Activated CD8-positive, alpha-beta T cell treated with anti-CD3 and anti-CD28 coated beads, Interleukin-2, amount 10 ng/mL, durations not matched to agents 7 days and 5 days (primary cell): Measurements from ENCODE around the gene KRT31. TPM values are rescaled to one million over a fixed set of nuclear protein-coding genes. Genes with fewer than 3 reads are reported as not detected.
"Not testable (repeated sequence)": the region's sequence is repeated elsewhere in the genome, so short reads cannot be mapped to it uniquely, and the experiment has no call there.

ENCODE experiments used
- ATAC-seq: fragments of 150-1000 bp; cut with Tn5 transposase; one replicate; pipeline ENCODE4 v1.10.0; 2021; ENCODE audit warnings: moderate library complexity
- CTCF ChIA-PET: fragments of 350-600 bp; sonication (Branson Sonifier 250); formaldehyde crosslinking; loops from one replicate; lab custom pipeline; 2021; ENCODE audit warnings: antibody characterized with exemption; lab: Charles Lee
- POLR2A ChIA-PET: fragments of 350-600 bp; sonication (Branson Sonifier 250); formaldehyde crosslinking; loops from one replicate; lab custom pipeline; 2021; ENCODE audit warnings: antibody characterized with exemption; lab: Charles Lee
- DNase-seq: peaks from one replicate; pipeline ENCODE4 v3.0.0-alpha.2; 2020
- H3K27ac Mint-ChIP-seq: one replicate; pipeline ENCODE4 v1.8.0; 2021; ENCODE audit warnings: mild to moderate bottlenecking, mixed read lengths
- H3K27me3 Mint-ChIP-seq: one replicate; pipeline ENCODE4 v1.8.0; 2021; ENCODE audit warnings: low read depth, mixed read lengths
- H3K36me3 Mint-ChIP-seq: one replicate; pipeline ENCODE4 v1.8.0; 2021; ENCODE audit warnings: low read depth, mixed read lengths
- H3K4me1 Mint-ChIP-seq: one replicate; pipeline ENCODE4 v1.8.0; 2021; ENCODE audit warnings: low read depth, mixed read lengths
- H3K4me3 Mint-ChIP-seq: one replicate; pipeline ENCODE4 v1.8.0; 2021; ENCODE audit warnings: mild to moderate bottlenecking, mixed read lengths
- H3K9me3 Mint-ChIP-seq: one replicate; pipeline ENCODE4 v1.8.0; 2022; ENCODE audit warnings: mixed read lengths; ENCODE audit not compliant: insufficient read depth
- total RNA-seq, 2 experiments: library from RNA; stranded (reverse); gene quantifications; one replicate each; pipeline ENCODE4 v1.2.3, GENCODE V29; 2021

The KRT31 gene
- total RNA-seq, 2 experiments from 2014 or later = not detected

DNA sequence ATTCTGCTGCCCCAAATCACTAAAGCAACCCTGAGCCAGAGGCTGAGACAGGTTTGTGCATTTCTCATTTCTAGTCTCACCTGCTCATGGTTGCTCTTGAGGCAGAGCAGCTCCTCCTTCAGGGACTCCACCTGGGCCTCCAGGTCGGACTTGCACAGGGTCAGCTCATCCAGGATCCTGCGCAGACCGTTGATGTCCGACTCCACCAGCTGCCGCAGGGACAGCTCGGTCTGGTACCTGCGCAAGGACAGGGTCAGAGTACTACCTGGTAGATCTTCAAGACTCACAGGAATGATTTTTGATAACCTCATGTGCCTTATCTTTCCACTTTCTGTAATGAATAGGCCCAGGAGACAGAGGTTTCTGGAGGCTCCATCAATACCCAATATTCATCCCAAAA, 1.1 kb downstream of the KRT31 start:
- no peak for DNase-seq
- Mint-ChIP-seq H3K27me3 (peaks cover 2% of the 10 kb centered on the region), H3K36me3 (no peaks in the 10 kb centered on the region), H3K4me3 (no peak overlapping the region), H3K9me3 (no peaks in the 10 kb centered on the region), H3K27ac (no peak overlapping the region), H3K4me1 (no peaks in the 10 kb centered on the region)
- ChIA-PET CTCF (no interaction called here), POLR2A (no interaction called here)
- ATAC-seq = no peak

DNA sequence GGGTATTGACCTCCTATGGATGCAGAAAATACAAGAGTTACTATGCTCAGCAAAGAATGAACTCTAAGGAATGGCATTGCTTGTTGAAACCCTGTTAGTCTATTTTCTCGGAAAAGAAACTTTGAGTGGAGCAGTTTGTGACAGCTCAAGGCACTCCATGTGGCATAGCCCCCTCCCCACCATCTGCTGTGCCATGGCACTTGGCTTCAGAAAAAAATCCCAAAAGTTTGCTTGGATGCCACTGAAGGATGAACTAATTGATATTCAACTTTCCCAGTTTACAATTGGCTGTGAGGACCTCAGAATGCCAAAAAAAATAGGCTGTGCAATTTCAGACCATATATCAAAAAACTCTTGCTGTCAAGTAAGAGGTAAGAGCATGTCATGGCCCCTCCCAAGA, 1.8 kb downstream of the KRT31 start:
- Mint-ChIP-seq H3K27me3 (peaks cover 2% of the 10 kb centered on the region), H3K9me3 (no peaks in the 10 kb centered on the region), H3K36me3 (no peaks in the 10 kb centered on the region), H3K27ac (no peak overlapping the region), H3K4me3 (no peak overlapping the region), H3K4me1 (no peaks in the 10 kb centered on the region)
- CTCF ChIA-PET = no interaction called here
- ATAC-seq (no peak), DNase-seq (no peak)
- POLR2A ChIA-PET = interaction anchor here (0.7 kb wide), 1 partner anchor 749 kb away, joined by 3 read pairs; no protein-coding TSS in a partner anchor

DNA sequence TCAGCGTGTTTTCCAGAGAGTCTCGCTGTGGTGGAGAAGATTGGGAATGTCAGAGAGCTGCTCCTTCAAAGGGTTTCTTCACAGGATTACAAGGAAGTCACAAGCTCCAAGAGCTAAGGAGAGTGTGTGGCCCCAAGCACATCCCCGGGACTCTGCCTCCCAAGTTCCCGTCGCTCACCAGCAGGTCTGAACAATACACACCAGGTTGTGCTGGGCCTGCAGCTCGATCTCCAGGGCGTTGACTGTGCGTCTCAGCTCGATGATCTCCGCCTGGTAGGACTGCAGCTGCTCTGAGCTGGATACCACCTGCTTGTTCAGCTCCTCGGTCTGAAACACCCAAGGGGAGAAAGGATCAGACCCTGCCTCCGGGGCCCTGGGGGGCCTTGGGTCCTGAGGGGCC, 2.4 kb downstream of the KRT31 start:
- CTCF ChIA-PET, H3K9me3 Mint-ChIP-seq, H3K4me3 Mint-ChIP-seq, H3K27me3 Mint-ChIP-seq, DNase-seq, ATAC-seq, H3K36me3 Mint-ChIP-seq, H3K27ac Mint-ChIP-seq, H3K4me1 Mint-ChIP-seq: not testable (repeated sequence)
- POLR2A ChIA-PET = interaction anchor here (0.7 kb wide), 1 partner anchor 748 kb away, joined by 3 read pairs; no protein-coding TSS in a partner anchor

DNA sequence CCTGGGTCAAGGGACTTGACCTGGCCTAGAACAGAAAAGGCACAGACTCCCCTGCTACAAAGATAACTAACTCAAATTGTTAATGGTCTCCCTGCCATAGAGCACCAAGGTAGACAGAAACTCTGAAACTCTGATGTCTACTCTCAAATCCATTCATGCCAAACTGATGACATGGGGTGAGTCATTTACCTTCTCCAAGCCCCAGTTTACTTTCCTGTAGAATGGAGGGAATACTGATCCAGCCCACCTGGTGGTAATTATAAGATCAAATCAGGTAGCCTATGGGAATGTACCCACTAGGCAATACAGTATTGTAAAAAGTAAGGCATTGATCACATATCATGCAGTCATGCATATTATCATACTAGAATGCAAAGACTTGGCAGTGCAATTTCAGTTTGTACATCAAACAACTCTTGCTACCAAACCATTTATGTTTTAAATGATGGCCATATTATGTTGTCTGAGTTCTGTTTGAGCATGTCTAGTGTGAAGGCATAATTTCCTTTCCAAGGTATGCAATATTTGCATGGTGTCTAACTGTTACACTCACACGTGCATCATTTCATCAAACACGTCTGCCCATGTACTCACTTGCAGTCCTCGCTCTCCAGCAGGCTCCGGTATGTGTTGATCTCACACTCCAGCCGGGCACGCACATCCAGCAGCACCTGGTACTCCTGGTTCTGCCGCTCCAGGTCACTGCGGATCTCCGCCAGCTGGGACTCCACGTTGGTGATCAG, 3.0 kb downstream of the KRT31 start:
- no peaks in the 10 kb centered on the region for H3K9me3 Mint-ChIP-seq

DNA sequence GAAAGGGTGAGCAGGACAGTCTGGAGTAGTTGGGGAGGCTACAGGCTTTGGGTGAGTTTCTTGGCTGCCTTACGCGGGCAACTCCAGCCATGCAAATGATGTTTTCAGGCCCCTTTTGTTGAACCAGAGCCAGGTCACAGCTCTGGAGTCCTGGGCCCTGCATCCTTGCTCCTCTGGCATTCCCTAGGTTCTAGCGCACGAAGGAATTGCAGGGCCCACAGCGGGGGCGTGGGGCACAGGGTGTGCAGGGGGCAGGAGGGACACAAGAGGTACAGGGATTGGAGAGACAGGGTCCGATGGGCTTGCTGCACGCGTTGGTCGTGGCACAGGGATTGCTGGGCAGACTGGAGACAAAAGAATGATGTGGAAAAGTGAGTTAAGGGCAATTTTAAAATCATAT, 3.6 kb downstream of the KRT31 start:
- H3K4me1 Mint-ChIP-seq = no peaks in the 10 kb centered on the region
- CTCF ChIA-PET = no interaction called here
- peaks cover 6% of the 10 kb centered on the region for H3K27me3 Mint-ChIP-seq
- POLR2A ChIA-PET = no interaction called here
- H3K4me3 Mint-ChIP-seq = no peak overlapping the region
- H3K9me3 Mint-ChIP-seq = no peaks in the 10 kb centered on the region
- ATAC-seq = no peak
- H3K27ac Mint-ChIP-seq = no peak overlapping the region
- no peaks in the 10 kb centered on the region for H3K36me3 Mint-ChIP-seq
- no peak for DNase-seq

More for the DNA sequence above, 3.0 kb downstream of the KRT31 start:
- Mint-ChIP-seq H3K27ac (no peak overlapping the region), H3K27me3 (peaks cover 4% of the 10 kb centered on the region), H3K36me3 (no peaks in the 10 kb centered on the region), H3K4me3 (no peak overlapping the region), H3K4me1 (no peaks in the 10 kb centered on the region)
- no peak for ATAC-seq
- ChIA-PET CTCF (no interaction called here), POLR2A (no interaction called here)
- DNase-seq = no peak

DNA sequence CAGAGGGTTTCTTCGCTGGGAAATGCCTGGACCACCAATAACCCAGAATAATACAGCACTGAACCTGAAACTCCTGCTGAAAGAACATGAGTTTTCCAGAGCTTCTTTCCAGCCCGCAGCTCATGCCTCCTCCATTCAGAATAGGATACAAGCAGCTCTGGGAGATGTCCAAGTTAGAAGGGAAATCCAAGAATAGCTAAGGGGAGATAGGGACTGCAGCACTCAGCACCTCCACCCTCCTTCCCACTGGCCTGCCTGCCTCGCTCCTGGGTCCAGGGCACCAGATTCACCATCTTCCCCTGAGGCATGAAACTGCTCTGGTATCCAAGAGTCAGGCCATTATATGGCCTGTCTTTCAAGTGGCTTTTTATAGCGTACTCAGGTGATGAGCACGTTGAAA, 4.1 kb downstream of the KRT31 start:
- Mint-ChIP-seq H3K4me1 (no peaks in the 10 kb centered on the region), H3K27ac (no peak overlapping the region), H3K27me3 (peaks cover 6% of the 10 kb centered on the region), H3K9me3 (no peaks in the 10 kb centered on the region), H3K4me3 (no peak overlapping the region), H3K36me3 (no peaks in the 10 kb centered on the region)
- CTCF ChIA-PET = no interaction called here
- POLR2A ChIA-PET = no interaction called here
- ATAC-seq (no peak), DNase-seq (no peak)

DNA sequence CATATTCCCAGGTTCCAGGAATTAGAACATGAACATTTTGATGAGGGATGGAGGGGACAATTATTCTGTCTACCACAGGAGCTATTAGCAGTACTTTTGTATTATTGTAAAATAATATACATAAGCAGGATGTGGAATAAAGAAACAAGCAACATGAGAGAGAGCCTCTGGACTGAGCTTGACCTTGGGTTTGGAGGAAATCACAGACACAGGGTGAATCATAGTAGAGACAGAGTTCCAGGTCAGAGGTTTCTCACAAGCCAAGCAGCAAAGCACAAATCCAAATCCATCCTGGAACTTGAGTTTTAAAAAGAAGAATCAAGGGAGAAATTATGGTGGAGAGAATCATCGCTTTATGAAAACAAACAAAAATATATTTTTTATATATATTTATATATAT, 5.1 kb downstream of the KRT31 start:
- Mint-ChIP-seq H3K27me3 (peaks cover 6% of the 10 kb centered on the region), H3K36me3 (no peaks in the 10 kb centered on the region), H3K4me1 (no peaks in the 10 kb centered on the region), H3K27ac (no peak overlapping the region), H3K9me3 (no peaks in the 10 kb centered on the region), H3K4me3 (no peak overlapping the region)
- CTCF ChIA-PET = no interaction called here
- no peak for ATAC-seq
- DNase-seq = no peak
- POLR2A ChIA-PET = no interaction called here

DNA sequence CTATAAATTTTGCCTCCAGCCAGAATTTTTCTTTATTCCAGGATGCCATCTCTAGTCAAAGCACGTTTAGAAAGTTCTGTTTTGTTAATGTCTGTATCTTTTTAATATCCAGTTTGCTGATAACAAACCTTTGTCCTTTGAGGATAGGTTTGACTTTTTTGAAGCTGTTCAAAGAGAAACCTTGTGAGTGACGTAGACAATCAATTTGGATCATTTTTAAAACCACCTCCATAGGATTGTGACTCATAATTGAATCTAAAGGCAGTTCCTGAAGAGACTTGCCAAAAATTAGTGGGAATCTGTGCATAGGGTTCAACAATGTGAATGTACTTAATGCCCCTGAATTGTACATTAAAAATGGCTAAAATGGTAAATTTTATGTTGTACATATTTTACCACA, 5.9 kb downstream of the KRT31 start:
- Mint-ChIP-seq H3K36me3 (peaks cover 2% of the 10 kb centered on the region), H3K4me3 (no peak overlapping the region), H3K4me1 (no peaks in the 10 kb centered on the region), H3K9me3 (no peaks in the 10 kb centered on the region), H3K27ac (no peak overlapping the region), H3K27me3 (peaks cover 8% of the 10 kb centered on the region)
- ATAC-seq (no peak), DNase-seq (no peak)
- CTCF ChIA-PET = interaction anchor here (1.1 to 1.5 kb wide), 3 partner anchors 12 to 69 kb away, joined by 3 to 4 read pairs (median 3); no protein-coding TSS in a partner anchor
- POLR2A ChIA-PET = no interaction called here

DNA sequence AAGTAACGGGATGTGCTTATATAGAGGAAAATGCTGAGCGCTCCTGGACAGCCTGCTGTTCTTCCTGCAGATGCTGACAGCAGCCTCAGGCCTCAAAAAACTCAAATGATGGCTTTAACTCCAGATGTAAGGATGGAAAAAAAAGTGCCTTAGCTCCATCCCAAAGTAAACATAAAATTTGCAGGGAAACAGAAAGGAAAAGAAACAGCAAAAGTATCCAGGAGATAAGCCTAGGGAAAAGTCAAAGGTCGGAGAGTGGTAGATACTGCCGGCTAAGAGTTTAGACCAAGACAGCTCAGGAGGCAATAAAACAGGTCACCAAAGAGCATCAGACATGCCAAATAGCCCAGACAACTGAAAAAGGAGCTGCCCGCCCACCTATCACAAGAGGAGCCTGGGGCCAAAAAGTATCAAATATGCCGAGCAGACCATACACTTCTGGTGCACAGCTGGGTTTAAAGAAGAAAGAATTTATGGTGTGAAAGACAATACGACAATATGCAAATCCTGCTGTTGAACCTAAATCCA, 6.9 kb downstream of the KRT31 start:
- H3K4me3 Mint-ChIP-seq = no peak overlapping the region
- peaks cover 9% of the 10 kb centered on the region for H3K27me3 Mint-ChIP-seq
- H3K4me1 Mint-ChIP-seq = no peaks in the 10 kb centered on the region
- DNase-seq (no peak), ATAC-seq (no peak)
- H3K27ac Mint-ChIP-seq = no peak overlapping the region
- peaks cover 3% of the 10 kb centered on the region for H3K36me3 Mint-ChIP-seq
- H3K9me3 Mint-ChIP-seq = no peaks in the 10 kb centered on the region
- ChIA-PET CTCF (interaction anchor here (1.1 to 1.5 kb wide), 4 partner anchors 9 to 68 kb away, joined by 3 to 4 read pairs (median 4); no protein-coding TSS in a partner anchor), POLR2A (interaction anchor here (0.6 kb wide), 1 partner anchor 840 kb away, joined by 3 read pairs; no protein-coding TSS in a partner anchor)

DNA sequence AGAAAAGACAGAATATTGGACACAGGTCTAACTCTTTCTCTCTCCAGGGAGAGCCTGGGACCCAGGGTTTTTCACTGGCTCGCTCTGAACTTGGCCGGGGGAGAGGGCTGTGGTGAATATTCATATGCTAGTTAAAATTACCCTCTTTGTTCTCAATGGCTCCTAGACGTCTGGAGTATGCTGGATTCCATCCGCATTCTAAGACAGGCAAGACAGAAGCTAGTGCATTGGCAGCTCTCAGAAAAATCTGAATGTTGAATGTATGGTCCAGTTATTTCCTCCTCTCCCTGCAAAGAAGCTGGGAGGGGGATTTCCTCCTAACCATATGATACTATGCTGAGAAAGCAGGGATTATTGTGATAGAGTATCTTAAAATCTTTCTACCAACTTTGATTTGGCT, 9.7 kb downstream of the KRT31 start:
- Mint-ChIP-seq H3K4me3 (no peak overlapping the region), H3K4me1 (no peaks in the 10 kb centered on the region), H3K27ac (no peak overlapping the region), H3K27me3 (peaks cover 12% of the 10 kb centered on the region), H3K9me3 (no peaks in the 10 kb centered on the region), H3K36me3 (peaks cover 3% of the 10 kb centered on the region)
- ATAC-seq (no peak), DNase-seq (no peak)
- ChIA-PET CTCF (no interaction called here), POLR2A (no interaction called here)

DNA sequence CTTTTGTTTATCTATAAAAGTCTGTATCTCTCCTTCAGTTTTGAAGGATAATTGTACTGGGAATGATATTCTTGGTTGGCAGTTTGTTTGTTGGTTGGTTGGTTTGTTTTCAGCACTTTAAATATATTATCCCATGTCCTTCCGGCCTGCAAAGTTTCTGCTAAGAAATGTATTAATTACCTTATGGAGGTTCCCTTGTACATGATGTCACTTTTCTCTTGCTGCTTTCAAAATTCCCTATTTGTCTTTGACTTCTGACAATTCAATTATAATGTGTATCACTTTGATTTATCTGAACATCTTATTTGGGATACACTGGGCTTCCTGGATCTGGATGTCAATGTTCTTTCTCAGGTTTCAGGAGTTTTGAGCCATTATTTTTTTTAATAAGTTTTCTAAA, 11.2 kb downstream of the KRT31 start:
- ChIA-PET POLR2A (no interaction called here), CTCF (no interaction called here)
- Mint-ChIP-seq H3K27ac (no peak overlapping the region), H3K4me3 (no peak overlapping the region), H3K27me3 (peaks cover 10% of the 10 kb centered on the region), H3K9me3 (no peaks in the 10 kb centered on the region), H3K36me3 (peaks cover 3% of the 10 kb centered on the region), H3K4me1 (no peaks in the 10 kb centered on the region)
- no peak for ATAC-seq
- DNase-seq = no peak

DNA sequence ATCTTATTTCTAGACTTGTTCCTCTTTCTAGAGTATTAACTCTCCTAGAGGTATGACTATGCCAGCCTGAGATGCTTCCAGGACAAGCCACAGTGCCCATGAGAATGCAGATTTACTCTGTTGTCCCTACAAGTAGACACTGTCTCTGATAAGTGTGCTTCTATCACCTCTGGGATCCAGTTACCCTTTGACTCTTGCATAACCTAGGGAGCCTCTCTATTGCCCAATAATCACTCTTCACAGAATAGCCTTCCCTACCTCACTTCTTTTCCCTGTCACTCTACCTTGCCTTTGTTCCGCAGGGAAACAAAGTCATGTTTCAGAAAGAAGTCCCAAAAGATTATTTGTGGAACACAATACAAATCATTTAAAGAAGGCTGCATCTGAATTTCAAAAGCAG, 13.7 kb downstream of the KRT31 start:
- Mint-ChIP-seq H3K27me3 (peaks cover 6% of the 10 kb centered on the region), H3K4me3 (no peak overlapping the region), H3K9me3 (no peaks in the 10 kb centered on the region), H3K27ac (no peak overlapping the region), H3K4me1 (no peaks in the 10 kb centered on the region), H3K36me3 (peaks cover 3% of the 10 kb centered on the region)
- ChIA-PET CTCF (no interaction called here), POLR2A (no interaction called here)
- DNase-seq (no peak), ATAC-seq (no peak)
